ENCODE data around the gene ATRX. TPM values are rescaled to one million over a fixed set of nuclear protein-coding genes. Genes with fewer than 3 reads are reported as not detected.
A peak's percentile ranks its signal among the peaks of the same experiment; 100 is the strongest.

The ATRX gene
- total RNA-seq, 1 experiment from 2014 or later = 85.8 TPM

- no peaks in the 10 kb centered on the region for H3K27me3 ChIP-seq (ENCODE audit: control insufficient read depth, insufficient read depth, low read length)
- POLR2A ChIA-PET = no interaction called here
- H3K27ac ChIP-seq (ENCODE audit: low read length) = no peak overlapping the region
- intact Hi-C loops (cut with micrococcal nuclease; ENCODE audit: unreplicated experiment) (no loop called here), in situ Hi-C loops (cut with HindIII; ENCODE audit: low pct_unique_long_range_greater_than_20kb, low sequenced_read_pairs) (no loop called here)
- no peaks in the 10 kb centered on the region; the same call in none of the 2 replicates for H3K36me3 ChIP-seq (ENCODE audit: control insufficient read depth, insufficient read depth, low read length)
- no peaks in the 10 kb centered on the region for H3K9me3 ChIP-seq (ENCODE audit: control insufficient read depth, insufficient read depth, low read depth, low read length)
- no peaks in the 10 kb centered on the region for H3K4me1 ChIP-seq (ENCODE audit: control insufficient read depth, insufficient read depth, low read length)
- DNase-seq (ENCODE audit: low read depth, low spot score) (no peak), ATAC-seq (no peak)
- no peak overlapping the region for H3K4me3 ChIP-seq (ENCODE audit: low read depth in 2 of 2, low read length in 2 of 2)
- TSS peak; percentile 10 for BruUV-seq (replicated peaks)
- CTCF ChIA-PET = no interaction called here
- TF ChIP-seq REST (IDR thresholded peaks at IDR 0.05; ENCODE audit: insufficient read depth in 1 of 2, low read depth in 2 of 2, low read length in 1 of 2) (no peak), POLR2AphosphoS5 (IDR thresholded peaks at IDR 0.05; ENCODE audit: low read depth, low read length) (no peak), SIN3A (IDR thresholded peaks at IDR 0.05; ENCODE audit: borderline replicate concordance, insufficient read depth, low read depth, low read length) (no peak), TCF7L2 (IDR thresholded peaks at IDR 0.05; ENCODE audit: low read depth, low read length) (no peak)
- TF ChIP-seq, protein P1, sequence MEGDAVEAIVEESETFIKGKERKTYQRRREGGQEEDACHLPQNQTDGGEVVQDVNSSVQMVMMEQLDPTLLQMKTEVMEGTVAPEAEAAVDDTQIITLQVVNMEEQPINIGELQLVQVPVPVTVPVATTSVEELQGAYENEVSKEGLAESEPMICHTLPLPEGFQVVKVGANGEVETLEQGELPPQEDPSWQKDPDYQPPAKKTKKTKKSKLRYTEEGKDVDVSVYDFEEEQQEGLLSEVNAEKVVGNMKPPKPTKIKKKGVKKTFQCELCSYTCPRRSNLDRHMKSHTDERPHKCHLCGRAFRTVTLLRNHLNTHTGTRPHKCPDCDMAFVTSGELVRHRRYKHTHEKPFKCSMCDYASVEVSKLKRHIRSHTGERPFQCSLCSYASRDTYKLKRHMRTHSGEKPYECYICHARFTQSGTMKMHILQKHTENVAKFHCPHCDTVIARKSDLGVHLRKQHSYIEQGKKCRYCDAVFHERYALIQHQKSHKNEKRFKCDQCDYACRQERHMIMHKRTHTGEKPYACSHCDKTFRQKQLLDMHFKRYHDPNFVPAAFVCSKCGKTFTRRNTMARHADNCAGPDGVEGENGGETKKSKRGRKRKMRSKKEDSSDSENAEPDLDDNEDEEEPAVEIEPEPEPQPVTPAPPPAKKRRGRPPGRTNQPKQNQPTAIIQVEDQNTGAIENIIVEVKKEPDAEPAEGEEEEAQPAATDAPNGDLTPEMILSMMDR (IDR thresholded peaks at IDR 0.05) = no peak
Observed at GRCh38 chrX:77658886-77659285, 127.1 kb downstream of the ATRX start.

- no TSS peak for BruUV-seq (replicated peaks)
- peaks cover 8% of the 10 kb centered on the region; the same call in 1 of the 2 replicates for H3K36me3 ChIP-seq (ENCODE audit: control insufficient read depth, insufficient read depth, low read length)
- H3K9me3 ChIP-seq (ENCODE audit: control insufficient read depth, insufficient read depth, low read depth, low read length) = no peaks in the 10 kb centered on the region
- H3K27ac ChIP-seq (ENCODE audit: low read length) = no peak overlapping the region
- no peak for ATAC-seq
- CTCF ChIA-PET = no interaction called here
- H3K27me3 ChIP-seq (ENCODE audit: control insufficient read depth, insufficient read depth, low read length) = no peaks in the 10 kb centered on the region
- no peak overlapping the region for H3K4me3 ChIP-seq (ENCODE audit: low read depth in 2 of 2, low read length in 2 of 2)
- intact Hi-C loops (cut with micrococcal nuclease; ENCODE audit: unreplicated experiment) (no loop called here), in situ Hi-C loops (cut with HindIII; ENCODE audit: low pct_unique_long_range_greater_than_20kb, low sequenced_read_pairs) (no loop called here)
- POLR2A ChIA-PET = no interaction called here
- TF ChIP-seq REST (IDR thresholded peaks at IDR 0.05; ENCODE audit: insufficient read depth in 1 of 2, low read depth in 2 of 2, low read length in 1 of 2) = no peak
- no peaks in the 10 kb centered on the region for H3K4me1 ChIP-seq (ENCODE audit: control insufficient read depth, insufficient read depth, low read length)
- no peak for DNase-seq (ENCODE audit: low read depth, low spot score)
Observed at GRCh38 chrX:77652095-77652494, 133.9 kb downstream of the ATRX start.

Measured in Panc1 (cell line).